ENCODE results near the gene KATNAL2. TPM values are rescaled to one million over a fixed set of nuclear protein-coding genes. Genes with fewer than 3 reads are reported as not detected.

Gene KATNAL2
- polyA plus RNA-seq, 1 of the 3 experiments (the other 2 are of a cell fraction), result 6.5 TPM

GRCh38 chr18:47143899-47144485 is 226.6 kb downstream of the KATNAL2 start:
- Histone ChIP-seq H3K27me3 (ENCODE audit: insufficient read depth) (no peaks in the 10 kb centered on the region), H3K4me1 (ENCODE audit: control insufficient read depth in 1 of 2, insufficient read depth in 2 of 2, low read depth in 1 of 2, low read length in 1 of 2) (peaks cover 0 to 6% of the 10 kb centered on the region in 2 experiments; a peak in 2 of 4 replicates), H3K79me2 (ENCODE audit: insufficient read depth) (peaks cover 95% of the 10 kb centered on the region), H3K9me3 (no peaks in the 10 kb centered on the region), H3K9ac (no peak overlapping the region), H3K4me2 (no peak overlapping the region), H3K9me2 (no peaks in the 10 kb centered on the region), H4K20me1 (ENCODE audit: insufficient read depth) (peaks cover 5% of the 10 kb centered on the region), H3K36me3 (replicated peaks in 1 of 2; ENCODE audit: control insufficient read depth in 1 of 2, insufficient read depth in 2 of 2, low read length in 1 of 2) (peaks cover 8 to 21% of the 10 kb centered on the region in 2 experiments), H3K4me3 (ENCODE audit: low read depth in 2 of 2, low read length in 1 of 2) (no peak overlapping the region), H3K27ac (ENCODE audit: low read depth in 2 of 2, low read length in 1 of 2) (no peak overlapping the region), H3F3A (replicated peaks; ENCODE audit: insufficient read depth) (peaks cover 5% of the 10 kb centered on the region), H2AFZ (ENCODE audit: low read depth) (no peak overlapping the region)
- no peak for TF ChIP-seq REST (IDR thresholded peaks at IDR 0.05; ENCODE audit: low read depth, low read length)
- TF ChIP-seq ZBTB33 (IDR thresholded peaks at IDR 0.05; ENCODE audit: borderline replicate concordance, low read depth), result no peak
- TF ChIP-seq EZH2phosphoT487 (IDR thresholded peaks at IDR 0.05; ENCODE audit: borderline replicate concordance, low read depth), result no peak
- no peak for TF ChIP-seq MXI1 (IDR thresholded peaks at IDR 0.05; ENCODE audit: low read depth, low read length)
- no peak for TF ChIP-seq SMC3 (IDR thresholded peaks at IDR 0.05; ENCODE audit: low read depth, low read length)
- no peak for TF ChIP-seq PBX3 (IDR thresholded peaks at IDR 0.05)
- no peak for TF ChIP-seq FOSL2 (IDR thresholded peaks at IDR 0.05; ENCODE audit: borderline replicate concordance, low read depth)
- TF ChIP-seq YY1 (IDR thresholded peaks at IDR 0.05; ENCODE audit: low read depth), result no peak
- no peak for TF ChIP-seq RXRA (IDR thresholded peaks at IDR 0.05; ENCODE audit: borderline replicate concordance, low read depth)
- no peak for TF ChIP-seq EP300 (IDR thresholded peaks at IDR 0.05; ENCODE audit: borderline replicate concordance in 1 of 2, low read depth in 1 of 2, low read length in 1 of 2)
- no peak for TF ChIP-seq JUND (IDR thresholded peaks at IDR 0.05)
- no peak for TF ChIP-seq MAX (IDR thresholded peaks at IDR 0.05; ENCODE audit: low read depth)
- TF ChIP-seq ELF1 (IDR thresholded peaks at IDR 0.05), result no peak
- TF ChIP-seq USF2 (IDR thresholded peaks at IDR 0.05; ENCODE audit: borderline replicate concordance, low read depth, low read length), result no peak
- TF ChIP-seq SIN3A (IDR thresholded peaks at IDR 0.05; ENCODE audit: borderline replicate concordance, low read depth, low read length), result no peak
- no peak for TF ChIP-seq GABPA (IDR thresholded peaks at IDR 0.05; ENCODE audit: low read depth)
- 97% methylated on average over 4 of the region's 4 CpGs for WGBS (ENCODE audit: low lambda C conversion rate)
- CTCF ChIA-PET, result interaction anchor here (1.1 kb wide), 1 partner anchor 38 kb away, joined by 3 read pairs; no protein-coding TSS in a partner anchor
- no peak for DNase-seq
- POLR2A ChIA-PET, result no interaction called here
